A549 (cell line): ENCODE measurements around the gene AGFG1.

Experiments used
- BCL3 ChIP-seq: fragments of >200 bp; sonication (Bioruptor Twin); formaldehyde crosslinking; IDR thresholded peaks from 3 replicates; pipeline ENCODE4 v1.6.1; 2016
- BHLHE40 ChIP-seq: IDR thresholded peaks from 2 replicates; pipeline ENCODE4 v1.6.1; 2012; ENCODE audit warnings: low read depth, low read length, inconsistent platforms
- HDAC2 ChIP-seq: fragments of 200-600 bp; sonication (generic); IDR thresholded peaks from 2 replicates; pipeline ENCODE4 v1.6.1; 2016
- HOXA7 ChIP-seq: fragments of 250-450 bp; sonication (Bioruptor Pico); IDR thresholded peaks from 2 replicates; pipeline ENCODE4 v1.5.0; 2020; ENCODE audit warnings: mild to moderate bottlenecking, moderate library complexity
- MAFK ChIP-seq: fragments of 450-650 bp; IDR thresholded peaks from 2 replicates; pipeline ENCODE4 v1.6.1; 2014; ENCODE audit not compliant: partially characterized antibody
- MYC ChIP-seq: IDR thresholded peaks from 2 replicates; pipeline ENCODE4 v1.6.1; 2012; ENCODE audit warnings: mild to moderate bottlenecking, inconsistent platforms, low read length, improper control_type of control experiment, borderline replicate concordance
- RAD21 ChIP-seq, 2 experiments: fragments of >200 bp in 1 of 2; sonication (Bioruptor Twin) in 1 of 2; formaldehyde crosslinking in 1 of 2; IDR thresholded peaks in 1 of 2; conservative IDR thresholded peaks in 1 of 2; 2 replicates in 1 of 2; 3 replicates in 1 of 2; pipeline ENCODE4 v1.6.1; 2012 to 2018; ENCODE audit warnings: inconsistent platforms in 1 of 2
- RFX5 ChIP-seq: fragments of 450-650 bp; IDR thresholded peaks from 2 replicates; pipeline ENCODE4 v1.7.1; 2014; ENCODE audit warnings: antibody characterized with exemption, mild to moderate bottlenecking, moderate library complexity
- TF ChIP-seq, protein P1 (sequence below): fragments of >200 bp; sonication (Bioruptor Twin); formaldehyde crosslinking; IDR thresholded peaks from 3 replicates; pipeline ENCODE4 v1.5.1; 2016
- TF ChIP-seq, protein P2 (sequence below): IDR thresholded peaks from 2 replicates; pipeline ENCODE4 v1.6.1; 2012

GRCh38 chr2:227503433-227504406 lies 31.8 kb downstream of the AGFG1 start:
- TF ChIP-seq, protein P1, sequence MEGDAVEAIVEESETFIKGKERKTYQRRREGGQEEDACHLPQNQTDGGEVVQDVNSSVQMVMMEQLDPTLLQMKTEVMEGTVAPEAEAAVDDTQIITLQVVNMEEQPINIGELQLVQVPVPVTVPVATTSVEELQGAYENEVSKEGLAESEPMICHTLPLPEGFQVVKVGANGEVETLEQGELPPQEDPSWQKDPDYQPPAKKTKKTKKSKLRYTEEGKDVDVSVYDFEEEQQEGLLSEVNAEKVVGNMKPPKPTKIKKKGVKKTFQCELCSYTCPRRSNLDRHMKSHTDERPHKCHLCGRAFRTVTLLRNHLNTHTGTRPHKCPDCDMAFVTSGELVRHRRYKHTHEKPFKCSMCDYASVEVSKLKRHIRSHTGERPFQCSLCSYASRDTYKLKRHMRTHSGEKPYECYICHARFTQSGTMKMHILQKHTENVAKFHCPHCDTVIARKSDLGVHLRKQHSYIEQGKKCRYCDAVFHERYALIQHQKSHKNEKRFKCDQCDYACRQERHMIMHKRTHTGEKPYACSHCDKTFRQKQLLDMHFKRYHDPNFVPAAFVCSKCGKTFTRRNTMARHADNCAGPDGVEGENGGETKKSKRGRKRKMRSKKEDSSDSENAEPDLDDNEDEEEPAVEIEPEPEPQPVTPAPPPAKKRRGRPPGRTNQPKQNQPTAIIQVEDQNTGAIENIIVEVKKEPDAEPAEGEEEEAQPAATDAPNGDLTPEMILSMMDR, result no peak
- no peak for TF ChIP-seq MYC
- peak; percentile 97 for TF ChIP-seq MAFK
- TF ChIP-seq RFX5, result no peak
- no peak for TF ChIP-seq RAD21 (conservative IDR thresholded peaks at IDR 0.05 in 1 of 2, IDR thresholded peaks at IDR 0.05 in 1 of 2)
- TF ChIP-seq HDAC2, result no peak
- TF ChIP-seq HOXA7 (CRISPR knock-in tag), result no peak
- no peak for TF ChIP-seq BHLHE40
- no peak for TF ChIP-seq BCL3
- TF ChIP-seq, protein P2, sequence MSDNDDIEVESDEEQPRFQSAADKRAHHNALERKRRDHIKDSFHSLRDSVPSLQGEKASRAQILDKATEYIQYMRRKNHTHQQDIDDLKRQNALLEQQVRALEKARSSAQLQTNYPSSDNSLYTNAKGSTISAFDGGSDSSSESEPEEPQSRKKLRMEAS, result peak; percentile 60
